Naive thymus-derived CD8-positive, alpha-beta T cell (primary cell): ENCODE results near the gene COL8A1. TPM values are rescaled to one million over a fixed set of nuclear protein-coding genes. Genes with fewer than 3 reads are reported as not detected.
A peak's percentile ranks its signal among the peaks of the same experiment; 100 is the strongest.

Experiments used
- ATAC-seq, 2 donors: fragments of 150-1000 bp; cut with Tn5 transposase in 1 of 2; sonication (Bioruptor Pico), chemical (Tn5 transposase) in 1 of 2; 1 replicate in 1 of 2; 2 replicates in 1 of 2; pipeline ENCODE4 v1.10.0; 2021; ENCODE audit warnings: mild to moderate bottlenecking in 2 of 2, moderate library complexity in 2 of 2
- POLR2A ChIA-PET: fragments of 350-600 bp; sonication (Branson Sonifier 250); formaldehyde crosslinking; loops from one replicate; lab custom pipeline; 2021; ENCODE audit warnings: antibody characterized with exemption; lab: Charles Lee
- DNase-seq, 10 donors: peaks; one replicate each; pipeline versions ENCODE4 v3.0.0 to v3.0.0-alpha.2; 2020 to 2022
- H3K27ac Mint-ChIP-seq, 10 donors: one replicate each; pipeline ENCODE4 v1.8.0; 2020 to 2022; ENCODE audit warnings: mild to moderate bottlenecking in 10 of 10, mixed read lengths in 10 of 10, moderate library complexity in 4 of 10, inconsistent platforms in 1 of 10
- H3K27me3 Mint-ChIP-seq, 5 donors: one replicate each; pipeline ENCODE4 v1.8.0; 2021 to 2022; ENCODE audit warnings: mixed read lengths in 5 of 5
- H3K36me3 Mint-ChIP-seq, 3 donors: one replicate each; pipeline ENCODE4 v1.8.0; 2020 to 2022; ENCODE audit warnings: mixed read lengths in 3 of 3, mild to moderate bottlenecking in 2 of 3, inconsistent platforms in 1 of 3
- H3K4me1 Mint-ChIP-seq, 4 donors: one replicate each; pipeline ENCODE4 v1.8.0; 2021 to 2022; ENCODE audit warnings: mixed read lengths in 4 of 4
- H3K4me3 Mint-ChIP-seq, 10 donors: one replicate each; pipeline ENCODE4 v1.8.0; 2020 to 2022; ENCODE audit warnings: mild to moderate bottlenecking in 10 of 10, mixed read lengths in 10 of 10, moderate library complexity in 6 of 10, inconsistent platforms in 1 of 10
- H3K9me3 Mint-ChIP-seq, 9 donors: one replicate each; pipeline ENCODE4 v1.8.0; 2020 to 2022; ENCODE audit warnings: mixed read lengths in 9 of 9, mild to moderate bottlenecking in 3 of 9, inconsistent platforms in 1 of 9, moderate library complexity in 1 of 9
- polyA plus RNA-seq, 3 donors: library from polyadenylated mRNA; unstranded; fragments of 300-500 nt; fragmentation: Illumina TruSeq; gene quantifications; one replicate each; pipeline ENCODE4 v1.2.3, GENCODE V29; 2021
- total RNA-seq, 8 experiments: library from RNA in 2 of 8; stranded (reverse) in 2 of 8; gene quantifications; one replicate each; pipeline ENCODE4 v1.2.3 and lab custom pipeline; 2021 to 2026

COL8A1 gene
- total and polyA plus RNA-seq, 5 experiments from 2014 or later, result 0.21 TPM; not detected in 4

DNA sequence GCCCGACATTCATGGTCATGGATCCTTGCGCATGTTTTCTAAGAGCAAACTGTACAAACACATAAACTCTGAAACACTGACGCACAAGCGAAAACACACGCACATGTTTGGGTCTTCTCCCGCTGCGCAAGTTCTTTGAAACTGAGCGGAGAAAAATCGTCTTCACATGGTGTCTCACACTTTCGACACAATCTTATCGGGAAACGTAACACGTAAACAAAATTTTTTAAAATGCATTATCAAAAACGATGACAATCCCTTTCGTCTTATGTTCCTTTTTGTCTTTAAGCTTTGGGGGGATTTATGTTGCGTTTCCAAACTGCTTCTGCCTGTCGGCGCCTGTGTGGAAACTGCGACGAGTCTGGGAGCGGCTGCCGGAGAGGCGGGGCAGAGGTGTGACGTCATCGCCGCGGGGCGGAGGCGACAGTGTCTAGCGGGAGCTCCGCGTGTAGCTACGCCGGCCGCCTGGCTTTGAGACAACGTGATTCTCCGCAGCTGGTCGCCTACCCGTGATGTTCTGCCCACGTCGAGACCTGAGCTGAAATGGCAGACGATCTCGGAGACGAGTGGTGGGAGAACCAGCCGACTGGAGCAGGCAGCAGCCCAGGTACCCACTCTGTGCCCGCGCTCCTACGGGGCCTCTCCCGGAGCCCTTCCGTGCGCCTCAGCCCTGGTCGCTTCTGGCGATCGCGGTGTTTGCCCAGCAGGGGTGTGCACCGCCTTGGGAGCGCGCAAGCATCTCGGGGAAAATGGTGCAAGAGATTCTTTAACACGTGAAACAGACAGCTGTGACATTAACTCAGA is 179.2 kb downstream of the COL8A1 start, which contains the start of gene CMSS1:
TSS of gene CMSS1 (plus strand) at position 426 of the 804 bp plus-strand sequence.
- no peaks in the 10 kb centered on the region for H3K36me3 Mint-ChIP-seq
- POLR2A ChIA-PET, result interaction anchor here (0.7 to 1.5 kb wide), 7 partner anchors 9 to 1962 kb away, joined by 3 to 8 read pairs (median 4); partner anchors contain the start of genes CEP97, DCBLD2, NXPE3 and TBC1D23
- ATAC-seq (peak; percentile 89 to 93), DNase-seq (peak; percentile 92 to 99 (median 97))
- H3K27me3 Mint-ChIP-seq, result no peaks in the 10 kb centered on the region
- H3K9me3 Mint-ChIP-seq, result no peaks in the 10 kb centered on the region
- H3K4me1 Mint-ChIP-seq, result peaks cover 16 to 42% (median 41%) of the 10 kb centered on the region in 4 donors
- H3K27ac Mint-ChIP-seq, result peak within 1 kb of the TSS; percentile 97 to 100 (median 99)
- peak within 1 kb of the TSS; percentile 91 to 99 (median 95) for H3K4me3 Mint-ChIP-seq

DNA sequence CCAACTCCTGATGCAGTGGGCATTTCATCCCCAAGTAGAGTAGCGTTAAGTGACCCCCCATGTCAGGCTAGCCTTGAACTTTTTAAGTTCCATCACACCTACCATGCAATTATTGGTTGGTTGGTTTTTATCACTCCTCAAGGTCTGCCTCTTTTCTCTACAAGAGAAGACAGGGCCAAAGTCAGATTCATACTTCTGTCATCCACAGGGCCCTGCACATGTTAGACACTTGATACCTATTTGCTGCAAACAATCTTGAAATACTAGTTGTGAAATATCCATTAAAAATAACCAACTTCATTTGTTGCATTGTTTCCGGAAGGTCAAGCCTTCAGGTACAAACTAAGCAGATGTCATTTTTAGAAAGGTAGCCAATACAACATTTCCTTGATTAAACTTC is 180.4 kb downstream of the COL8A1 start:
- Mint-ChIP-seq H3K4me1 (peaks cover 22 to 47% (median 44%) of the 10 kb centered on the region in 4 donors), H3K36me3 (no peaks in the 10 kb centered on the region), H3K4me3 (peak overlapping the region; percentile 91 to 99 (median 95)), H3K27me3 (no peaks in the 10 kb centered on the region), H3K27ac (peak overlapping the region; percentile 97 to 100 (median 99)), H3K9me3 (no peaks in the 10 kb centered on the region)
- no peak for ATAC-seq
- POLR2A ChIA-PET, result interaction anchor here (1.4 kb wide), 1 partner anchor 9 kb away, joined by 4 read pairs; no protein-coding TSS in a partner anchor
- DNase-seq, result no peak

DNA sequence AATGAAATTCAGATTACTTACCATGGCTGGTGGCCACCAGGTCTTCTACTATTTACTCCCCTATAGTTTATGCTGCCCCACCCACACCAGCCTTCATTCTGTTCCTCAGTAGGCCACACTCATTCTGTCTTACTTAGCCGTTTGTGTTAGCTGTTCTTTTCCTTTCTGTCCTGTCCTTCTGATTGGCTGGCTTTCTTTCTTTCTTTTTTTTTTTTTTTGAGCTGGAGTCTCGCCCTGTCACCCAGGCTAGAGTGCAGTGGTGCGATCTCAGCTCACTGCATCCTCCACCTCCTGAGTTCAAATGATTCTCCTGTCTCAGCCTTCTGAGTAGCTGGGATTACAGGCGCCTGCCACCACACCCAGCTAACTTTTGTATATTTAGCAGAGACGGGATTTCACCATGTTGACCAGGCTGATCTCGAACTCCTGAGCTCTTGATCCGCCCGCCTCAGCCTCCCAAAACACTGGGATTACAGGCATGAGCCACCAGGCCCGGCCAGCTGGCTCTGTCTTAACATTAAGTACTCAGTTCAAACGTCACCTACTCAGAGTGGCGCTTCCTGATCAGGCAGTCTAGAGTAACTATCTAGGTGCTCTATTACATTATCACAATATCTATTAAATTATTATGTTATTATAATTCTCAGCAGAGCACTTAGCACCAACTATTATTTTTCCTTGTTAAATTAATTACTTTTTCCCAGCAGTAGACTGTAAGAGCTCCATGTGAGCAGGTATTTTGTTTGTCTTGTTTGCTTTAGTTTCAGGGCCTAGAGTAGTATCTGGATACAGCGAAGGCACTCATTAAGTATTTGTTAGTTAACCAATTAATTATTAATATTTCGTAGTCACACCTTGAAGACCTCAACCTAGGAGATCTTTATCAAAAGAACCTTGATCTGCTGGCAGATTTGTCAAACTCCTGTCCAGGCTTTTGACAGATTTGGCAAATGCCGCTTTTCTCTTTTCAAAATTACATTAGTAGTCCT is 185.6 kb downstream of the COL8A1 start:
- Mint-ChIP-seq H3K27ac (peak overlapping the region in 2 of 10 donors; percentile 22 to 69), H3K9me3 (no peaks in the 10 kb centered on the region), H3K27me3 (no peaks in the 10 kb centered on the region), H3K4me3 (no peak overlapping the region), H3K4me1 (peaks cover 12 to 44% (median 25%) of the 10 kb centered on the region in 4 donors), H3K36me3 (peaks cover 0 to 3% (median 2%) of the 10 kb centered on the region in 3 donors)
- no peak for ATAC-seq
- POLR2A ChIA-PET, result no interaction called here
- no peak for DNase-seq

DNA sequence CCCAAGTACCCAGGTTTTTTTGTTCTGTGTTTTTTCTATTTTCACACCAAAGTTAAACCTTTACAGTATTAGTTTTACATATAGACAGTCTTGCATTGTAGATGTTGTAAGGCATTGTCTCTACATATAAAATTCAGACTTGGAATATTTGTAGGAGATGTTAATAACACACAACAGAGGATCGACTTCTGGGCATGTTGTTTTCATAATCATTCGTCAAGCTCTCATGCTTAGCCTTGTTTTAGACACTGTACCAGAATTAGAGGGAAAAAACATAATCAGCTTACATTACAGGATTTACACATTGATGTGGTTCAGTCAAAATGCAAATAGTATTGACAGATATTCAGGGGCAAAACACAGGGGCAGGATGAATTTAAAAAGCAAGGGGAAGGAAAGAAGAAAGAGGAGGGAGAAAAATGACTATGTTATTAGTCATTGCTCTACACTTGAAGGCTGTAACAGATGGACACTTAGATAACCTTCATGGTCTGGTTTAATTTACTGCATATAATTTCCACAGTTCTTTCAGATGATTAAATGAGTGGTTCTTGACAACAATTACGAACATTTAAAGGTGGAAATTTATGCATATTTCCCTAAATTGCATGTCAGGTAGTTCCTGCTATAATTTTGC is 186.7 kb downstream of the COL8A1 start:
- no peaks in the 10 kb centered on the region for H3K9me3 Mint-ChIP-seq
- no peaks in the 10 kb centered on the region for H3K27me3 Mint-ChIP-seq
- no peak for DNase-seq
- H3K36me3 Mint-ChIP-seq, result peaks cover 0 to 3% (median 2%) of the 10 kb centered on the region in 3 donors
- H3K4me3 Mint-ChIP-seq, result no peak overlapping the region
- H3K4me1 Mint-ChIP-seq, result peaks cover 12 to 35% (median 18%) of the 10 kb centered on the region in 4 donors
- POLR2A ChIA-PET, result no interaction called here
- no peak for ATAC-seq
- H3K27ac Mint-ChIP-seq, result peak overlapping the region in 1 of 10 donors; percentile 38

DNA sequence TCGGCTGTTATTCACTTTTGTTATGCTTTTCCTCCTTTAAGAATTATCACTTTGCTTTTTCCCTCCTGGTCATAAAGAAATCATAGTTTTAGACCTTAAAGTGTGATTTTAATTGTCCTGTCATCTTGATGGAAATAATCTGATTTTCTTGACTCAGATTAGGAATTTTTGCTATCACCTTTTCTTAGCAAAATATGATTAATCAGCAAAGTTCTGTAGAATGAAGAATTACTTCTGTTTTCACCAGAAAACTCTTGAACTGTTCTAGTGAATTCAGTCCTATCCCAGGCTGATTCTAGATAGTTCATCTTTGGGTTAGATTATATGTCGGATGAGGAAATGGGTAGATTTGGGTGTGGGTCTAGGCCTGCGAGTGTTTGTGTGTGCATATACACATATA is 191.4 kb downstream of the COL8A1 start:
- Mint-ChIP-seq H3K27me3 (no peaks in the 10 kb centered on the region), H3K4me1 (peaks cover 2 to 16% (median 4%) of the 10 kb centered on the region in 4 donors), H3K4me3 (no peak overlapping the region), H3K27ac (no peak overlapping the region), H3K9me3 (no peaks in the 10 kb centered on the region), H3K36me3 (peaks cover 0 to 7% (median 2%) of the 10 kb centered on the region in 3 donors)
- ATAC-seq (no peak), DNase-seq (no peak)
- POLR2A ChIA-PET, result no interaction called here

DNA sequence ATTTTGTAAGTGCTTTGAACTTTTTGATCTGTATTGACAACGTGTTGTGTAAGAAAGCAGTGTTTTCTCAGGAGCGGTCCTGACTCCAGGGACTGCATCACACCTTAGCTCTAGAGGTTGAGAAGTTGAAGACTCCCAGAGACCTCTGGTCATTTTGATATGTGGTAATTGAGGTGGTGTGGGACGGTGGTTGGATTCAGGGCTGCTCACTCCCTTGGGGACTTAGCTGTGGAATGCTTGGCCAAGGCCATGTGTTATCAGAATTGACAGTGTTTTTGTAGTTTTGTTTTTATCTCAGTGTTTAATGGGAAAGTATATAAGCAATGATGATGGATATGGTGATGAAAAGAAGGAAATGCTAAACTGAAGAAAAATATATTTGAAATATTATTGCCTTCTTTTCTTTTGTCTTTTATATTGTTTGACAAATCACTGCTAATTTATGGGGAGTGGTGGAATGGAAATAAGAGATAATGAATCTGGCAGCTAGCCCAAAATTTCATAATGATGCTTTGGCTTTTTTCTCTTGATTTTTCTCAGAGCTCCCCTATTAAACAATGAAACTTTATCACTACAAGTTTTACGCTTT is 195.3 kb downstream of the COL8A1 start:
- Mint-ChIP-seq H3K36me3 (peaks cover 0 to 6% (median 0%) of the 10 kb centered on the region in 3 donors), H3K4me3 (no peak overlapping the region), H3K27me3 (no peaks in the 10 kb centered on the region), H3K27ac (no peak overlapping the region), H3K9me3 (no peaks in the 10 kb centered on the region), H3K4me1 (peaks cover 0 to 3% (median 1%) of the 10 kb centered on the region in 4 donors)
- POLR2A ChIA-PET, result no interaction called here
- ATAC-seq (no peak), DNase-seq (no peak)

DNA sequence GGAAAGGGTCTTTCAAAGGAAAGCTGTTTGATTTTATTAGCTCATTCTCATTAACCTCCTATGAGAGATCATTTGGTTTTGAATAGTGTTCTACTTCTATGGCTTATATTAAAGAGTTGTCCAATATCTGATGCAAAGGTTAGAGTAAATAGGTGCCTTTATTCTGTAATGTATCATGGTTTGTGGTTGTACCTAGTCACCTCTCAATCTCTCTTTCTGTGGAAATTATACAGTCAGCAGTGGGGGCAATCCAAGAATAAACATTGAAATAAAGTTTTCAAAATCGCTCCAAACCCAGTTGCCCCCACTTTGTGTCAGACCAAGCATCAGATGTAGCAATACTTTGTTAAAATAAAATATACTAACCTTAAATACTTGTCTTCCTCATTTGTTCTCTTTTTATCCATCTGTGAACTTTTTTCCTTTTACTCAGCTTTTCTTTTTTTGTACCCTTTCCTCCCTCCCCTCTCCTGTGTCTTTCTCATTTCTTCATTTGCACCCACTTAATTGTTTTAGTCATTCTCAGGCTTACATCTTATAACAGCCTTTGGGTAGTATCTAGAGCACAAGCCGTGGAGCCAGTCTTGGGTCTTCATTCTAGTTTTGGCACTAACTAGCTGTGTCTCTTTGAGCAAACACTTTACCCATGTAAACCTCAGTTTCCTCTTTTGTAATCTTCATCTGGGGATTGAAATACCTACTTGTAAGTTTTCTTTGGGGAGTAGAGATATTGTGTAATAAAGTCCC is 196.0 kb downstream of the COL8A1 start:
- H3K4me3 Mint-ChIP-seq, result no peak overlapping the region
- ATAC-seq, result no peak
- POLR2A ChIA-PET, result no interaction called here
- no peak for DNase-seq
- H3K27me3 Mint-ChIP-seq, result no peaks in the 10 kb centered on the region
- H3K9me3 Mint-ChIP-seq, result no peaks in the 10 kb centered on the region
- H3K36me3 Mint-ChIP-seq, result peaks cover 0 to 5% (median 0%) of the 10 kb centered on the region in 3 donors
- peaks cover 0 to 3% (median 0%) of the 10 kb centered on the region in 4 donors for H3K4me1 Mint-ChIP-seq
- no peak overlapping the region for H3K27ac Mint-ChIP-seq

DNA sequence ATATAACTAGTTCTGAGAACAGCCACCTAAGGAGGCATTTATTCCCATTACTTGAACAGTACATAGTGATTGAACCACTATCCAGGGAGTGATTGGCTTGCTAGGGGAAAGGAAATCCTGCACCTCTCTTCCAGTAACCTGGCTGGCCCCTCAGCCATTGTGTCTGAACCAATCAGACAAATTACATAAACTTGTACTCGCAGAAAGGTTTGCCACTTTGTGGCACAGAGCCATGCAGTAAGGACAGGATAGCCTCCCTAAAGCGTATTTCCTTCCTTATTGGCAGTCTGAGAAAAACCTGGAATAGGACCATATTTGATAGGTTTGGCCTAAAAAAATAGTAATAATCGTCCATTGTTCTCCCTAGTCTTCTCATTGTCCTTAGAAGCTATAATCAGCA is 198.3 kb downstream of the COL8A1 start:
- ATAC-seq, result no peak
- POLR2A ChIA-PET, result interaction anchor here (0.7 kb wide), 1 partner anchor 429 kb away, joined by 3 read pairs; no protein-coding TSS in a partner anchor

DNA sequence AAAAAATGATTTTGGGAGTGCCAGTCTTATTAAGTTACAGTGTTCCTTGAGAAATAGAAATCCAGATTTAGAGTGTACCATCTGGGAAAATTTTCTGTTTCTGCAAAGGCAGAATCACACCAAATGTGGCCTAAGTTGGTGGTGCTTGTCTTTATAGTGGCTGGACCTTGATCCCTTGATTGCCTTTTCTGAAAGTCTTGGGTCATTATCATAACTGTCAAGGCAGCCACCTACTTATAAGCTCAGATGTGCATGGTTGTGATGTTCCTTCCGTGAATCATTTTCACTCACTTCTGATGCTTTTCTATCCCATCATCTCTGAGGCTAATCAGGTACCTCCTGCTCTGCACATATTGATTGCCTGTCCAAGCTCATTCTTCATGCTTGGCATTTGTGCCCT is 199.3 kb downstream of the COL8A1 start:
- POLR2A ChIA-PET, result no interaction called here
- Mint-ChIP-seq H3K4me1 (no peaks in the 10 kb centered on the region), H3K36me3 (peaks cover 0 to 6% (median 5%) of the 10 kb centered on the region in 3 donors), H3K9me3 (no peaks in the 10 kb centered on the region), H3K27ac (no peak overlapping the region), H3K27me3 (no peaks in the 10 kb centered on the region), H3K4me3 (no peak overlapping the region)
- ATAC-seq, result no peak
- no peak for DNase-seq

More for the DNA sequence above, 198.3 kb downstream of the COL8A1 start:
- Mint-ChIP-seq H3K4me3 (no peak overlapping the region), H3K9me3 (no peaks in the 10 kb centered on the region), H3K36me3 (peaks cover 0 to 6% (median 5%) of the 10 kb centered on the region in 3 donors), H3K27ac (no peak overlapping the region), H3K27me3 (no peaks in the 10 kb centered on the region), H3K4me1 (no peaks in the 10 kb centered on the region)
- DNase-seq, result no peak

DNA sequence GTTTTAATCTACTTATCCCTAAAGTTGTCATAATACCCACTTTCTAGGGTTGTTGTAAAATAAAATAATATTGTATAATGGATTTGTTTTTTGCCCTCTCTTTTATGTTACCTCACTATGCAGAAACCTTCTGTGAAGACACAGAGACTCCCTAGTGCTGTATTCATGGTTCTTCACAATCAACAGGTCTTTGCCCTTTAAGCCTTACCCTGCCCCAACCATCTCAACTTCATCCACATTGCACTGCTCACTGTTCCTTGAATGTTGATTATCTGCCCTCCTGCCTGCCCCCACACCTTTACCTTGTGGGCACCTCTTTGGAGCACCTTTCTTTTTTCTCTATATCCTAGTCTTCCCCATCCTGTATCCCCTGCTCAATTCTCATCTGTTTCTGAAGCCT is 200.4 kb downstream of the COL8A1 start:
- H3K36me3 Mint-ChIP-seq, result peaks cover 0 to 6% (median 0%) of the 10 kb centered on the region in 3 donors

DNA sequence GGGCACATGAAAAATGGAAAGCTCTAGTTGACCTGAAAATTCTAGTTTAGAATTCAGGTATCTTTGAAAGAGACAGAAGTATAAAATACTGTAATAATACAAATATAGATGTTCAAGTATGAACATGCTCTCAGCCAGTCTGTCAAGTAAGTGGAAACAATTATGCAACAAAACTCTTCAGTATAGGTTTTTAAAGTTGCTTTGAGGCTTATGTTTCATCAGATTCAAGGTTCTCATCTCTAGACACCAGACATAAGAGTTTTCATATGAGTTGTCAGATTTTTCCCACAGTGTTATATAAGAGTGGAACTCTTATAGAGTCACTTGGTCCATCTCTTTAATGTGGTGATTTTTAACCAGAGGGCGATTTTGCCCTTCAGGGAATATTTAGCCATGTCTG is 201.2 kb downstream of the COL8A1 start:
- no peak overlapping the region for H3K27ac Mint-ChIP-seq
- ATAC-seq (no peak), DNase-seq (no peak)
- H3K36me3 Mint-ChIP-seq, result peaks cover 0 to 6% (median 0%) of the 10 kb centered on the region in 3 donors
- POLR2A ChIA-PET, result no interaction called here
- H3K4me3 Mint-ChIP-seq, result no peak overlapping the region
- H3K4me1 Mint-ChIP-seq, result peaks cover 0 to 8% (median 2%) of the 10 kb centered on the region in 4 donors
- no peaks in the 10 kb centered on the region for H3K9me3 Mint-ChIP-seq
- H3K27me3 Mint-ChIP-seq, result no peaks in the 10 kb centered on the region

More for the DNA sequence above, 200.4 kb downstream of the COL8A1 start:
- Mint-ChIP-seq H3K9me3 (no peaks in the 10 kb centered on the region), H3K27me3 (no peaks in the 10 kb centered on the region), H3K4me3 (no peak overlapping the region), H3K4me1 (peaks cover 0 to 6% (median under 1%) of the 10 kb centered on the region in 4 donors), H3K27ac (no peak overlapping the region)
- ATAC-seq, result no peak
- POLR2A ChIA-PET, result no interaction called here
- no peak for DNase-seq
